Upper lobe of left lung (tissue), 4 donors: Measurements from ENCODE around the gene HIF1AN.

Experiments
- CTCF ChIP-seq, 6 experiments: fragments of 450-650 bp in 4 of 6; fragments of 200-600 bp in 2 of 6; sonication (generic) in 2 of 6; IDR thresholded peaks; one replicate each; pipeline ENCODE4 v1.5.1; 2016 to 2019; ENCODE audit warnings: antibody characterized with exemption in 6 of 6
- POLR2A ChIP-seq, 4 donors: fragments of 450-650 bp; IDR thresholded peaks; one replicate each; pipeline ENCODE4 v1.5.1; 2016 to 2017; ENCODE audit warnings: antibody characterized with exemption in 4 of 4, mild to moderate bottlenecking in 2 of 4
- POLR2AphosphoS5 ChIP-seq, 2 donors: sonication (generic); formaldehyde crosslinking; IDR thresholded peaks; one replicate each; pipeline ENCODE4 v1.5.1; 2017; ENCODE audit warnings: antibody characterized with exemption in 2 of 2

DNA sequence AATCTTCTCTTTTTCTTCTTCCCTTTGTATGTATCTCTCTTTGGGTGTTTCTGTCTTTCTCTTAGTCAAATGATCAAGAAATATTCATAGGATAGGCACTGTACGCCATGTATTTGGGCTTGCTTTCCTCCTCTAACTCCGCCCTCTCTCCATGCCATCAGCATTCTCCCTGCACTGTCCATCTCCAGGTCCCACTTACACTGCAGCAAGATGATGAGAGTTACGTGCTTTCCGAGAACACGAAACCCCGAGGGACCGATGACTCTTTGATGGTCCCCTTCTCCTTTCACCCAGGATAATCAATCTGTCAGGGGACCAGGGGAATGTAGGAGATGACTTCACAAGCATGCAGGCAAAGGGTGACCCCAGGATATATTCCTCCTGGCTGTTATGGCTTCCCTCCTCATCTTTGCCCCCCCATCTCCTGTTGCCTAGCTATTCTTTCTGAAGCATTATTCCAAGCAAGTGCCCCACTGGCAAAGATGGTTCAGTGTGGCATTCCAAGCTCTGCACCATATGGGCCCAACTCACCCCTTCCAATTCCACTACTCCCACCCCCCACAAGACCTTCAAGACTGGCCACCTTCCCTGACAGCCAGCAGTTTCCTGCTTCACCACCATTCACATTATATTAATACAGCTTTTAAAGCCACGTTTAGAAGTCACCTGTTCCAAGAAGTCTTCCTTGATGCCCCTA lies 40.0 kb downstream of the HIF1AN start:
- TF ChIP-seq POLR2A (IDR thresholded peaks at IDR 0.05) (no peak), CTCF (IDR thresholded peaks at IDR 0.05) (no peak), POLR2AphosphoS5 (IDR thresholded peaks at IDR 0.05) (no peak)
